Pancreas (tissue), 10 donors: ENCODE data around the gene NBR1. TPM values are rescaled to one million over a fixed set of nuclear protein-coding genes. Genes with fewer than 3 reads are reported as not detected.
A peak's percentile ranks its signal among the peaks of the same experiment; 100 is the strongest.
"Not testable (repeated sequence)": the region's sequence is repeated elsewhere in the genome, so short reads cannot be mapped to it uniquely, and the experiment has no call there.

Experiments
- ATAC-seq, 4 donors: fragments of 200-7000 bp; cut with Tn5 transposase; one replicate each; pipeline versions ENCODE4 v1.8.0 to v1.9.1; 2020; ENCODE audit warnings: mild to moderate bottlenecking in 4 of 4, moderate library complexity in 4 of 4
- DNase-seq, 6 donors: peaks; one replicate each; pipeline ENCODE4 v3.0.0-alpha.2; 2020
- FAIRE-seq: peaks from 2 replicates; lab custom pipeline; 2012; peaks lifted over from hg19 to GRCh38; lab: Jason Lieb, UNC
- H3K27ac ChIP-seq, 4 donors: fragments of 200-600 bp; sonication (generic); 1 replicate in 3 of 4; 2 replicates in 1 of 4; pipeline versions ENCODE4 v1.5.0 to v1.8.0; 2020
- H3K27me3 ChIP-seq, 4 donors: fragments of 200-600 bp; one replicate each; pipeline ENCODE4 v1.8.0; 2021
- H3K36me3 ChIP-seq, 3 donors: fragments of 200-600 bp; sonication (generic) in 1 of 3; one replicate each; pipeline versions ENCODE4 v1.5.0 to v1.8.0; 2020 to 2021
- H3K4me1 ChIP-seq, 3 donors: fragments of 200-600 bp; one replicate each; pipeline ENCODE4 v1.8.0; 2021
- H3K4me3 ChIP-seq, 4 donors: fragments of 200-600 bp; sonication (generic) in 2 of 4; one replicate each; pipeline versions ENCODE4 v1.5.0 to v1.8.0; 2020 to 2021
- H3K9me3 ChIP-seq, 4 donors: fragments of 200-600 bp; one replicate each; pipeline ENCODE4 v1.8.0; 2021
- CTCF ChIP-seq, 4 donors: fragments of 200-600 bp; sonication (generic) in 3 of 4; IDR thresholded peaks; one replicate each; pipeline versions ENCODE4 v1.5.0 to v1.8.0; 2021; ENCODE audit warnings: antibody characterized with exemption in 4 of 4
- WGBS, 2 donors: extraction: QIAGEN DNeasy Blood & Tissue Kit; methylation state at CpG; one replicate each; pipeline ENCODE4 v1.1.7; 2013; 5-methylcytosine and 5-hydroxymethylcytosine counted together
- intact Hi-C, 3 donors: fragments of 100-400 bp; cut with DNase I; formaldehyde crosslinking; loops; one replicate each; pipeline versions ENCODE4 v1.11.1 to v1.14.2; 2022
- polyA plus RNA-seq, 2 donors: library from polyadenylated mRNA; stranded (reverse); fragments of 200-250 nt; gene quantifications; one replicate each; pipeline ENCODE4 v1.2.3, GENCODE V29; 2013
- total RNA-seq, 6 donors: library from RNA; stranded (reverse); fragmentation: NEBNext Ultra II Directional in 4 of 6; extraction: Animal tissue kit (Norgen Biotek cat#: 25700) in 4 of 6; gene quantifications; one replicate each; pipeline versions ENCODE4 v1.2.1 to v1.2.4, GENCODE V29; 2021 to 2023
- donor health status: healthy with polysubstance abuse.
- donor health status: DM: no; HTN: no; CAD: no; lungs with moderate emphysema.
- donor health status: DM: no; HTN: no; CAD: no.
- donor health status: control.
- donor health status: control.
- donor health status: Bipolar disorder and iron deficiency.
- donor health status: DM: yes; HTN: yes; CAD: no.
- donor health status: DM: no; HTN: no; CAD: no.
- donor health status: DM: no; HTN: no; CAD: no.
- donor health status: DM: yes; HTN: yes; CAD: no.

Gene NBR1
- total and polyA plus RNA-seq, 8 donors: 15.5 to 54.0 (median 31.4) TPM

GRCh38 chr17:43135454-43135819 lies 35.6 kb upstream of the NBR1 start:
- Histone ChIP-seq H3K27ac (no peak overlapping the region), H3K4me3 (no peak overlapping the region), H3K9me3 (no peaks in the 10 kb centered on the region), H3K27me3 (no peaks in the 10 kb centered on the region), H3K36me3 (no peaks in the 10 kb centered on the region), H3K4me1 (no peaks in the 10 kb centered on the region)
- ATAC-seq (no peak), FAIRE-seq (no peak), DNase-seq (no peak)
- TF ChIP-seq CTCF (IDR thresholded peaks at IDR 0.05): no peak
- WGBS, 2 donors: 94 to 96% methylated on average over 19 of the region's 19 CpGs
- intact Hi-C loops: no loop called here

DNA sequence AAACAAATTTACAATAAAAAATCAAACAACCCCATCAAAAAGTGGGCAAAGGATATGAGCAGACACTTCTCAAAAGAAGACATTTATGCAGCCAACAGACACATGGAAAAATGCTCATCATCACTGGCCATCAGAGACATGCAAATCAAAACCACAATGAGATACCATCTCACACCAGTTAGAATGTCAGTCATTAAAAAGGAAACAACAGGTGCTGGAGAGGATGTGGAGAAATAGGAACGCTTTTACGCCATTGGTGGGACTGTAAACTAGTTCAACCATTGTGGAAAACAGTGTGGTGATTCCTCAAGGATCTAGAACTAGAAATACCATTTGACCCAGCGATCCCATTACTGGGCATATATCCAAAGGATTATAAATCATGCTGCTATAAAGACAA lies 34.4 kb upstream of the NBR1 start:
- FAIRE-seq, H3K27ac ChIP-seq, H3K4me3 ChIP-seq, H3K27me3 ChIP-seq, H3K4me1 ChIP-seq, intact Hi-C loops, DNase-seq, H3K36me3 ChIP-seq, H3K9me3 ChIP-seq, ATAC-seq: not testable (repeated sequence)
- WGBS, 2 donors: 86 to 87% methylated on average over 3 of the region's 3 CpGs

- intact Hi-C loops, H3K4me3 ChIP-seq, H3K27me3 ChIP-seq, H3K27ac ChIP-seq, DNase-seq, H3K9me3 ChIP-seq, FAIRE-seq, ATAC-seq, H3K36me3 ChIP-seq, H3K4me1 ChIP-seq: not testable (repeated sequence)
- WGBS, 2 donors: 86 to 91% methylated on average over 4 of the region's 4 CpGs
Observed at GRCh38 chr17:43138531-43138930, 32.5 kb upstream of the NBR1 start.

DNA sequence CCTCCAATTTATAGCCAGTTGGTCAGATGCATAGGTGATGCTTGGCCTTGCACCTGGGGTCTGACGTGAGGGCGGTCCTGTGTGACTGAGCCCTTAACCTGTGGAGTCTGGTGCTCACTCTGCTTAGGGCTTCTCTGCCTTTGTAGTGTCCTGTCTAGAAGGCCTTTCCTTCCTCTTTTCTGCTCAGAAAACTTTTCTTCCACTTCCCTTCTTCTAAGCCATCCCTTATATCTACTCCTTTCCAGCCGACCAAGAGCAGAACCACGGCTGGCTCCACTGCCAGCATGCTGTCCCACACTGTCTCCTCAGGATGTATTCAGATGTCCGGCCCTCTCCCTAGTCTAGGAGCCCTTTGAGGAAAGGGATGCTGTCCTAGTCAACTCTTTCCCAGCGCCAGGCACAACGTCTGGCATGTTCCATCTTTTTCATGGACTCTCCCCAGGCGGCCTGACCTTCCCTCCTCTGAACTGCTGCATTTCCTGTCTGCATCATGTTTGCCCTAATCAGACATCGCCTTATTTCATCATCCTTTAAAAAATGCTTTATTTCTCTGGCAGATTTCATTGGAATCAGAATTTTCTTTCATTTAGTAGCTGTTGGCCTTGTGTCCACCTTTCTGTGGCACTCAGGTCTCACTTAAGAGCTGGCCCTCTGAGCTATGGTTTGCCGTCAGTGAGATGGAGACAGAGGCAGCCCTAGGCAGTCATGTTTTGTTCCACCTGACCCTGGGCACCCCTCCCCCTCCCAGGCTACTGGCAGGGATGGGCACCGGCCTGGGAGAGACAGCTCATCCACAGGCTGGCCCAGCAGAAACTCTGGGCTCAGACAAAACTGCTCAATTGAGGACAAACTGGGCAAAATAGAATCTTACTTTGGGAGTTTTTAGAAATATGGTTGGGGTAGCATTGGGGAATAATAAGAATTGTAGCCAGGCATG lies 30.4 kb upstream of the NBR1 start:
- no peaks in the 10 kb centered on the region for H3K36me3 ChIP-seq
- no peak for ATAC-seq
- peak in 1 of 6 donors; percentile 39 for DNase-seq

DNA sequence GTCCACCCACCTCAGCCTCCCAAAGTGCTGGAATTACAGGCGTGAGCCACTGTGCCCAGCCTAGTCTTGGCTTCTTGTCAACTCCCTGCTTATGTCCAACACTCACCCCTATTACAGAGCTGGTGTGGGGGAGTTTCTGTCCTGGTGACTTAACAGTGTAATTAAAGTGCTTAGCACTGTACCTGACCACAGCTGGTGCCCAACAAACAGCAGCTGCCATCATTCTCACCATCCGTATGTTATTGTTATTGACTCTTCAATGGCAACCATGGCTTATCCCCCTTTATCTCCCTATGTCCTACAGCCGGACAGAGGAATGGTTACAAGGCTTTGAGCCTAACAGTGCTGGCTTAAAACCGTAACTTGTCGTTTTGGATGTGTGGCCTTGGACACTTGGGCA lies 28.9 kb upstream of the NBR1 start:
- DNase-seq (peak in 2 of 6 donors; percentile 18 to 37), ATAC-seq (peak in 3 of 4 donors; percentile 20 to 83 (median 61)), FAIRE-seq (no peak)
- no peak for TF ChIP-seq CTCF (IDR thresholded peaks at IDR 0.05)
- Histone ChIP-seq H3K9me3 (no peaks in the 10 kb centered on the region), H3K36me3 (no peaks in the 10 kb centered on the region), H3K4me3 (no peak overlapping the region), H3K27ac (no peak overlapping the region), H3K4me1 (no peaks in the 10 kb centered on the region), H3K27me3 (no peaks in the 10 kb centered on the region)
- 40% methylated on average over 5 of the region's 5 CpGs for WGBS, 2 donors
- intact Hi-C loops: no loop called here

More for the DNA sequence above, 30.4 kb upstream of the NBR1 start:
- no peak for FAIRE-seq
- H3K4me3 ChIP-seq: no peak overlapping the region
- no peak overlapping the region for H3K27ac ChIP-seq
- H3K27me3 ChIP-seq: no peaks in the 10 kb centered on the region
- no peak for TF ChIP-seq CTCF (IDR thresholded peaks at IDR 0.05)
- WGBS, 2 donors: 85 to 86% methylated on average over 11 of the region's 11 CpGs
- intact Hi-C loops: no loop called here
- H3K4me1 ChIP-seq: no peaks in the 10 kb centered on the region
- H3K9me3 ChIP-seq: no peaks in the 10 kb centered on the region

DNA sequence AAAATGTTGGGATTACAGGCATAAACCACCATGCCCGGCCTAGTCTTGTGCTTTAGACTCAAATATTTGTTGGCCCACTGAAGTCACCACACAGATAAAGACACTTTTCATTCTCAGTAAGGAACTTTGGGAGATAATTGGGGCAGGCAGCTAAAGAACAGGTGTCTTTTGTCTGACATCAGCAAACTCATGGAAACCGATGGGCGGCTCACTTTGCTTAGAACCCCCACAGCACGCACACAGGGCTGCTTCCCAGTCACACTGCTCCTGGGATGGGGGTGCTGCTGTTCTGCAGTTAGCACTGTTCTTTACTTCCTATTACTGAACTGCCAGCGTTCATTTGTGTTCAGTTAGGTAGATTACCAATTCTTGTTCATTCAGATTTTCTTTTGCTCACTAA lies 27.8 kb upstream of the NBR1 start:
- no peaks in the 10 kb centered on the region for H3K4me1 ChIP-seq
- no peak overlapping the region for H3K27ac ChIP-seq
- no peaks in the 10 kb centered on the region for H3K9me3 ChIP-seq
- H3K36me3 ChIP-seq: no peaks in the 10 kb centered on the region
- ATAC-seq: no peak
- intact Hi-C loops: no loop called here
- WGBS, 2 donors: 89 to 94% methylated on average over 5 of the region's 5 CpGs
- no peak overlapping the region for H3K4me3 ChIP-seq
- FAIRE-seq: no peak
- no peaks in the 10 kb centered on the region for H3K27me3 ChIP-seq
- no peak for TF ChIP-seq CTCF (IDR thresholded peaks at IDR 0.05)
- peak in 1 of 6 donors; percentile 28 for DNase-seq
